ENCODE results near the gene AGAP1.
"Not testable (repeated sequence)": the region's sequence is repeated elsewhere in the genome, so short reads cannot be mapped to it uniquely, and the experiment has no call there.

AGAP1 gene

GRCh38 chr2:235934774-235935484, 441.1 kb downstream of the AGAP1 start:
- peak; percentile 27 for DNase-seq

GRCh38 chr2:235935773-235936172, 441.9 kb downstream of the AGAP1 start:
- DNase-seq: no peak

- DNase-seq: no peak
These were observed 442.6 kb downstream of the AGAP1 start for GRCh38 chr2:235936493-235936892.

GRCh38 chr2:235937087-235937486, 443.2 kb downstream of the AGAP1 start:
- DNase-seq: peak; percentile 45

DNA sequence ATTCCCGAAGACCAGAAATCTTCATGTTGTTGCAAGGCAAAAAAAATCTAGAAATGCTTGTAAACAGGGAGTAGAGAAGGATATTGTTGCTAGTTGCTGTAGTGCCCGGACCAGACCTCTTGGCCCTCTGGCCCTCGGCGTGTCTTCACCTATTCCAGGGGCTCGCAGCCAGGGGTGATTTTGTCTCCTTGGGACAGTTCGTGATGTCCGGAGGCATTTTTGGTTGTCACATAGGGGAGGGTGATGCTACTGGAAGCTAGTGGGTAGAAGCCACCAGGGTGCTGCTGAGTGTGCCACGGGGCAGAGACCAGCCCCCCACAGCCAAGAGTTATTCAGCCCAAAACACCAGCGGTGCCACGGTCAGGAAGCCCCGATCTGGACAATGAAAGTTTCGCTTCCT, 443.7 kb downstream of the AGAP1 start:
- no peak for DNase-seq

GRCh38 chr2:235937936-235938335, 444.1 kb downstream of the AGAP1 start:
- DNase-seq: no peak

GRCh38 chr2:235938611-235939010, 444.8 kb downstream of the AGAP1 start:
- DNase-seq: no peak

- DNase-seq: no peak
These were observed 445.6 kb downstream of the AGAP1 start for GRCh38 chr2:235939471-235939870.

GRCh38 chr2:235940330-235940729, 446.5 kb downstream of the AGAP1 start:
- DNase-seq: no peak

DNA sequence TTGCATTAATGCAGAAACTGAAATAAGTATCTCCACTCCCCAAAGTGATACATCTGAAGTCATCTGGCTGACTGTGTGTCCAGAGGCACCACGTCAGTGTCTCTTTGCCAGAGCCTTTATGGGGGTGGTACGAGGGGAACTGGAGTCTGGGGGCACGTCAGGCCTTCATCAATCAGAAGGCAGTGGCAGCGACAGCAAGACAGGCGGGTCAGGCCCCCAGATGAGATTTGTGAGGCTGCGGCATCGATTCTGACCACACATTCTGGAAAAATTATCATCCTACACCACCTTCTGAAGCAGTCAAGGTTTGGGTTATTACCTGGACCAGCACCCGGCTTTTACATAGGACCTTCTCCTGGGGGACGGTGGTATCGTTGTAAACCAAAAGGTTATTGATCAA, 450.7 kb downstream of the AGAP1 start:
- DNase-seq: no peak

DNA sequence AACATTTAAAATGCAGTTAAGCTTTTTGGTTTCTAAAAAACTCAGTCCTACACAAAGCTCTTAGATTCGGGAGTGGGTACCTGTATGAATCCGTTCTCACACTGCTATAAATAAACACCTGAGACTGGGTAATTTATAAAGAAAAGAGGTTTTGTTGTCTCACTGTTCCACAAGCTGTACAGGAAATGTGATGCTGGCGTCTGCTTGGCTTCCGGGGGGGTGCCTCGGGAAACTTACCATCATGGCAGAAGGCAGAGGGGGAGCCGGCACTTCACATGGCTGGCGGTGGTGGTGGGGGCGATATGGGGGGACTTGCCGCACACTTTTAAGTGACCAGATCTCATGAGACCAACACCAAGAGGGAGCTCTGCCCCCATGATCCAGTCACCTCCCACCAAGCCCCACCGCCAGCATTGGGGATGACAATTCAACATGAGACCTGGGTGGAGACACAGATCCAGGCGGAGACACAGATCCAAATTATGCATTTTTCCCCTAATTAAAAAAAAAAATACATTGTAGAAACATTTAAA, 451.8 kb downstream of the AGAP1 start:
- no peak for DNase-seq

DNA sequence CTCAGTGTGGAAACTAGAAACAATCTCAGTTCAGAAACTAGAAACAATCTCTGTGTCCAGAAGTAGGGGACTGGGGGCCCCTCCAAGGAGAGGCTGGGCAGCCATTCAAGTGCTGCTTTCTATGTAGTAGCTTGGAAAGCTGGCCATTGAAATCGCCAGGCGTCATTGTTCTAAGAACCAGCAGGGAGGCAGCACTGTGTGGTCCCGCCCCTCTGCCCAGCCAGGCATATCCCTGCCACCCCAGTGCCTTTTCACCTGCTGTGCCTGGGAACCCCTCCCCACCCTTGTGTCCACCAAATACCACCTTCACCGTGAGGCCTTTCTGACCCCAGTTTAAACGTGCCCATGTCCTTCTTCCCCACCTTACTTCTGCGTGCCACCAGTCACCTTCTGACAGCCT, 452.7 kb downstream of the AGAP1 start:
- DNase-seq: no peak

DNA sequence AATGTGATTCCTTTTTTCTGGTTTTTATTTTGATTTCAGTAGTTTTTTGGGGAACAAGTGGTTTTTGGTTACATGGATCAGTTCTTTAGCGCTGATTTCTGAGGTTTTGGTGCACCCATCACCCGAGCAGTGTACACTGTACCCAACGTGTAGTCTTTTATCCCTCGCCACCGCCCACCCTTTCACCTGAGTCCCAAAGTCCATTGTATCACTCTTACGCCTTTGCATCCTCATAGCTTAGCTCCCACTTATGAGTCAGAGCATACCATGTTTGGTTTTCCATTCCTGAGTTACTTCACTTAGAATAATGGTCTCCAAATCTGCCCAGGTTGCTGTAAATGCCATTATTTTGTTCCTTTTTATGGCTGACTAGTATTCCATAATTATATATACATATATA, 453.2 kb downstream of the AGAP1 start:
- DNase-seq: not testable (repeated sequence)

DNA sequence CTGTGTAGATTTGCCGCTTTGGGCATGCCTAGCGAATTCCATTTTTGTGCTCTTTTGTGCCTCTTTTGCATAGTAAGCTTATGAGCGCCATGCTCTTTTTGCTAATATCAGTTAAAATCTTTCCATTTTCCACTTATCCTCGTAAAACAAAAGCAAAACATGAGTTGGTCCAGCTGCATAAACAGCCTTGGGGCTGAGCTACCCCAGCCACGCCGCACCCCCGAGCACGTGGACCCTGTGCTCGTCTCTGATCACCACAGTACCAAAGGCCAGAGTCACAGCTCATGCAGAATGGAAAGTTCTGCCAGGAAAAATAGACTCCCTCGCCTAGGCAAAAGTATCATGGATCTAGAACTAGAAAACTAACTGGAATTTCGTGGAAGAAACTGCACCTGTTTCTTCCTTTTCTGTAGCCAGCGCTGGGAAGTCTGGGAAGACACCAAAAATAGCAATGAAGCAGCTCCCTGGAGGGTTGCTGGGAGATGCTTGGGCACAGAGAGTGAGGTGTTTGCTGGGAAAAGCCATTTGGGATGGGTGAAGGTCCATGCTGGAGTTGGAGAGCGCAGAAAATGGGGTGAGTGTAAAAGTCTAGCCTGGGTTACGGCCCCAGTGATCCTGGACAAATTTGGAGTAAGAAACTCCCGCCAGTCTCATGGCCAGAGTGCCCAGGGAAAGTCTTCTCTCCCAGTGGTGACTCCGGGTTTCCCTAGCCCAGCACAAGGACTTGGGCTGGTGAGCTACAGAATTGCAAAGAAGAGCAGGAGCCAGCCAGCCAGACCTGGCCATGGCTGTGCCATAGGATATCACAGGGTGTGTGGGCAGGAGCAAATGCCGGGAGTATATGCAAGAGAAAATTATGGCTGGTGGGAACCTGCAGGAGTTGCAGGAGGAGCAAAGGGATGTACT, 456.0 kb downstream of the AGAP1 start:
- no peak for DNase-seq

- no peak for DNase-seq
These were observed 456.6 kb downstream of the AGAP1 start for GRCh38 chr2:235950473-235950809.

DNA sequence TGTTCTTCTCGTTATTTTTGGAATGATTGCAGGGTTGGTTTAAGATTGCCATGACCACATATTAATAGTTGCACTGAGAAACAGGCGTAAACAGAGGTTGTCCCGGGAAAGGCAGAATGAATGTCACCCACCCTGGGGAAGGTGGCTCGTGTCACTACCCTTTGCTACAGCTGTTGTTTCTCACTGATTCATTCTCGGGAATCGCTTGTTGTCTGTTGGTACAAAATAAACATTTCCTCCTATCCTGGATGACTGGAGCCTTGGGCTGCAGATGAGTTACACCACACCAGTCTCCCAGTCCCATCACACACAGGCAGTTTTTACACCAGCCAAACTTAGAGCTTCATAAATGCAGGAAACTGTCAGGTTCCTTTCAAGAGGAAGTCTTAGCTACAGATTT, 457.6 kb downstream of the AGAP1 start:
- no peak for DNase-seq

DNA sequence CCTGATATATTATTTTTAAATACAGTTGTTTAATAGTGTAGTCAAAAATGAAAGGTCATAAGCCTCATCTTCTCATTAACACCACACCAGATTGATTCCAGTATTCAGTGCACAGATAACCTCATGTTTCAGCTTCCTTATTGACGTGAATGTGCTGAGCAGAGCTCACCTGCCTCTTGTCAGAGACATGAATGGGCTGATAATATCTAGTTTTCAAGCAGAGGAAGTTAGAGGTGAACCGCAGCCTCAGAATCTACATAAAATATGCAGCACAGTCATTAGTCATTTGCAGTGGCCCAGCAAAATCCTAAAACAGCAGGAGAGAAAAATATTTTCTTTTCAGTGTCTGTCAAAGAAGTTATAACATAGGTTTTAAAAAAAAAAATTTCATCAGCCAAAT, 458.1 kb downstream of the AGAP1 start:
- no peak for DNase-seq

DNA sequence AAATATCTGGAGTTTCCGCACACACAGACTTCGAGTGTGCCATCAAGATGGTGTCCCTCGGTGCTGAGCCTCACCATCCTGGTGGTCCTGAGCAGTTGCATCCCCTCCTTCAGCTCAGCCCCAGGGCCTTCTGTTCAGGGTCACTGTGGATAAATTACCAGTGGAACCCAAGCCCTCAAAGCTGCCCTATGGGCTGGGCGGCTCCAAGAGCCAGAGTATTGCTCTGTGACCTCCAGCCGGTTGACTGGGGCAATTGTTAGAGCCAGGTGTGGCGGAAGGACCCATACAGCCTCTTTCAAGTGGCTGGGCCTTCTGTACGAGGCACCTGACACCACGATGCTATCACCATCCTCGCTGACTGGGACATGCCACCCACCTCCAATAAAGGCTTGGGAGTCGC, 458.9 kb downstream of the AGAP1 start:
- DNase-seq: no peak

- no peak for DNase-seq
These were observed 460.4 kb downstream of the AGAP1 start for GRCh38 chr2:235954281-235954680.

DNA sequence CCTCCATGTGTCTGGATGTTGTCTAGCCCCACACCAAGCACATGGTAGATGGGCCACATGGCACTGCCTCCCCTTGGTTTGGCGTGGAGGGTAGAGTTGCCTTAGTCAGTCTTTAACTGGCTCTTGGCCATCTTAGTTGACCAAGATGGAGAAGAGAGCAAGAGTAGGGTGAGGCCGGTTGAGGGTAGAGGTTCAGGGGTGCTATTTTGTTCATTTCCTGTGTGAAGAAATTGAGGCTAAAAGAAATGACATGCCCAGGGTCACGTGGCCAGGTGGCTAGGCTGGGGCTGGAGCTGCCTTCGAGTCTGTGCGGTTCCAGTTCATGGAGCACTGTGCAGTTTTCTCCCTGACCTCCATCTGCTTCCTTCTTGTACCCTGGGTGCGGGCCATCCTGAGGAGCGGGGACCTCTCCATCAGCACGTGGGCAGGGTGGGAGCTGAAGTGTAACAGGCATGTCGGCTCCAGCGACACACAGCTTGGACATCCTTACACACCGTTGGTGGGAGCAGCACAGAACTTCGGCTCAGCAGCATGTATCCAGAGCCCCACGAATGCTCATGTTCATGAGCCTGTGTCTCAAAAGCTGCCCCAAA, 461.1 kb downstream of the AGAP1 start:
- no peak for DNase-seq

- no peak for DNase-seq
These were observed 461.8 kb downstream of the AGAP1 start for GRCh38 chr2:235955664-235956063.

- no peak for DNase-seq
These were observed 462.6 kb downstream of the AGAP1 start for GRCh38 chr2:235956281-235956970.

DNA sequence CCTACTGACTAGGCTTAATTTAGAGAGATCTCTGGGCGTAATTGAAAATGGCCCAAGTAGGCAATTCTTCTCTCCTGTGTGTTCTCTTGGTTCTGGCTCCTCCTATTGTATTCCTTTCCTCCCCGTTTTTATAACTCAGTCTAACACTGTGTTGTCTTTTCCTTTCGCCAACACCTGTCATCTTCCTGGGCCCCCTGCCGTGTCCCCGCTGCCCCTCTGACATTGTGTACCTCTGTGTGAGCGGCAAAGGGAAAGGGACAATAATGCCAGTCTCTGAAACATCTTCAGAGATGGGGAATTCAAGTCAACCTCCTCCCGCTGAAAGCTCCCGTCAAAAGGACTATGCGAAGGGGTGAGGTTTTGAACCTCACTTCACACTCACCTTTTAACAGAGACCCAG, 463.4 kb downstream of the AGAP1 start:
- no peak for DNase-seq
